Stimulated activated CD8-positive, alpha-beta memory T cell treated with anti-CD3 and anti-CD28 coated beads, Interleukin-7, amount 100 ng/mL, for 48 hours (primary cell): Measurements from ENCODE around the gene LYRM1.
A peak's percentile ranks its signal among the peaks of the same experiment; 100 is the strongest.
"Not testable (repeated sequence)": the region's sequence is repeated elsewhere in the genome, so short reads cannot be mapped to it uniquely, and the experiment has no call there.

ENCODE experiments used
- DNase-seq, 2 donors: peaks; one replicate each; pipeline ENCODE4 v3.0.0-alpha.2; 2020; ENCODE audit warnings: low read depth in 1 of 2; ENCODE audit errors: extremely low read depth in 1 of 2

LYRM1 gene

DNA sequence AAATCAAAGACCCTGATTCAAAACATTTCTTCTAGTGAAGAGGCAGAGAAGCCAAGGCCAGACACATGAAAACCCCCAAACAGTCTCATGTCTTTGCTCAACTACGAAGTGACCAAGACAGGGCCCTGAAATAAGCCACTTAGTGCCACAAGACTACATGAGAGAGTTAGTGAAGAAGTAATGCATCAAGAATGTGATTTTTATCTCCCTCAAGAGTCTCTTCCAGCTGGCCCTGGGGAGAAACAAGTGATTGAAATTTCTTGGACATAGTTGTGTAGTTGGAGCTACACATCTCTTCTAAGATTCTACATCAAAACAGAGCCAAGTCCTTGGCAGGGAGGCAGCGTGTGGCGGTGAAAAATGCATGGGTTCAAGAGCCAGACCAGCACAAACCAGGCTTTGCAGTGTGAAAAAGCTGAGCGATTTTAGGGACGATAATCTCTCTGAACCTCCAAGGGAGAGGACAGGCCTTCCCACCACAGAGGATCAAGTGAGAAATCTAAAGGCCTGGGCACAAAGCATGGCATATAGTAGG lies 30.6 kb downstream of the LYRM1 start:
- no peak for DNase-seq

DNA sequence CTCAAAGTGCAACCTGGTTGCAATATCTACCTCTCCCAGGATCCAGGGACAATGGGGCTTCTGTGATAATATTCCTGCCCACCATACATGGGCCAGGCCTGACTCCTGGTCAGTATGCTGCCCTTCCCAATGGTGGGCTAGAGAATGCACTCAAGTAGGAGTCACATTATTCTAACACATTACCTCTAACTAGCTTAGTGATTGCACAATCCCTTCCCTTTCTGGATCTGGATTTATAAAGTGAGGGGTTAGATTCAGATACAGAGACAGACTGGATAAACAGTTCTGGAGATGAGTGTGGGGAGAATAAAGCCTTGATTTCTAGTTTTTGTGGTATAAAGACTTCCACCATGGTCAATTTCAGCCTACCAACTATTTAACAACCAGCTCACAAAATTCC lies 33.0 kb downstream of the LYRM1 start:
- DNase-seq = no peak

DNA sequence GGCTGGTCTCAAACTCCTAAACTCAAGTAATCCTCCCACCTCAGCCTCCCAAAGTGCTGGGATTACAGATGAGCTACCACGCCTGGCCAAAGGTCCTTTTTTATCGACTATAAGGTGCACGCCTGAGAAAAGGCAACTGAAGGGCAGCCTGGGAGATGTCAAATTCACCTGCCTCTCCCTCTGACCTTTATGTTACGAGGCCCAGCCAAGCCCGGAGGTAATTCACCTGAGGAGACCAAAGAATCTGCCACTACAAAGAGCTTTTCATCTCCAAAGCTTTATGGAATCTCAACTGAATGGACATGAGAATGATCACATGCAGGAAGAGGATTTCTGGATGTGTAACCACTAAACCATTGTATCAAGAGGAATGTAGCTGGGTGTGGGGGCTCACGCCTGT lies 37.2 kb downstream of the LYRM1 start:
- no peak for DNase-seq

DNA sequence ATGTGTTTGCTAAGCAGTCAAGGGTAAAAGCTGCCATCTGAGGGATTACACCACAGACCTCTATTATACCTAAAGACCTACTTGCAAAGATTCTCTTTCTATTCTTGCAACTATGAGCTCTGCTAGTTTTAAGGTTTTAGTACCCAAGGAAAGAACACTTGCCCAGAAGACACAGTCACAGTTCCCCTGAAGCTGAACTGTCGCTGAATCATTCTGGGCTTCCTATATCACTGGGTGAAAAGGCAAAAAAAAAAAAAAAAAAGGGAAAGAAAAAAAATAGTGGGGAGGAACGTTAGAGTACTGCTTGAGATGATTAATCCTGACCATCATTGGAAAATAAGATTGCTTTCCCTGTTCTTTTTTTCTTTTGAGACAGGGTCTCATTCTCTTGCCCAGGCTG lies 37.9 kb downstream of the LYRM1 start:
- peak in 1 of 2 donors; percentile 15 for DNase-seq

DNA sequence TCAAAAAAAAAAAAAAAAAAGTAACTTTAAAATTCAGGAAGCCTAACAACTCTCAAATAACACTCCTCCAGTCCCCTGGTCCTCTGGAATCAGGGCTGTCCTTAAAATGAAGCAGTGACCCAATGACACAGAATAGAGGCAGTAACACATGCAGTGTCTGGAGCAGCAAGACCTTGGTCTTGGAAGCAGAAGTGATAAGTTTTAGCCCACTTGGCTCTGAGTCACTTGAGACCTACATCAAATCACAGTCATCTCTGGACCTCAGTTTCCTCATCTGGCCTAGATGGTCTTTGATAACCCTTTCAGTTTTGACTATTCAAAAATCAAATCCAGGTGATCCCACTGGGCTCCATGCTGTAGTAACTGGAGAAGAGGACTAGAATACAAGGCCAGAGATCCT lies 39.0 kb downstream of the LYRM1 start:
- DNase-seq = peak in 1 of 2 donors; percentile 14

DNA sequence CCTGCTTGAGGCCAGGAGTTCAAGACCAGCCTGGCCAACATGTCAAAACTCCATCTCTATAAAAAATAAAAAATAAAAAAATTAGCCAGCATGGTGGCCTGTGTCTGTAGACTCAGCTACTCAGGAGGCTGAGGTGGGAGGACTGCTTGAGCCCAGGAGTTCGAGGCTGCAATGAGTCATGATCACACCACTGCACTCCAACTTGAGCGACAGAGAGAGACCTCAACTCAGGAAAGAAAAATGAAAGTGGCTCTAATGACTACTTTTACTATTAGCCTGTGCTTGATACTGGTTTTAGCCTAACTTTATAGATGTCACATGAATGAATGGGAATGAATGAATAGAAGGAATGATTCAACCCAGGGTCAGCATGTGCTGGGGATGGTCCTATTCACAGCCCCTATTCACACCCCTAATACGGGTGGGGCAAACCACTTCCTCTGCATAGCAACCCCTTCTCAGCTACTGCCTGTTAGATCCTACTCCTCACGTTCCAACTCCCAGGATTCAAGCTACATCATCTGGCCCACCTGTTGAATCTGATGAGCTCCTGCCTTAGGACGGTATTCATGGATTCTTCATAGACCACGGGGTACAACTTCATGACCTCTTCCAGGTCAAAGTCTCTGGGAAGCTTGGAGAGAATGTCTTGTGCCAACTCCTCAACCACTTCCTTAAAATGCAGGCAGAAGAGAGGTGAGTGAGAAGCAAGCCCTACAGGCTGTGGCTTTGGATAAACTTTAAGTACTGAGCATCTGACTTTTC lies 40.5 kb downstream of the LYRM1 start:
- peak in 1 of 2 donors; percentile 18 for DNase-seq

DNA sequence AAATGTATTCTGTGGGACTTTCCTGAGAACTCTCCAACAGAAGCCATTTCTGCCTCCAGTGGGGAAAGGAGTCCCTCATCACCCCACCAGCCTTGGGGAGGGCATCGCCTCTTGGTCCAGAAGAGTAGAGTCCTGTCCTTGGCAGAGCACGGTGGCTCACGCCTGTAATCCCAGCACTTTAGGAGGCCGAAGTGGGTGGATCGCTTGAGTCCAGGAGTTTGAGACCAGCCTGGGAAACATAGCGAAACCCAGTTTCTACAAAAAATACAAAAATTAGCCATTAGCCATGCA lies 41.0 kb downstream of the LYRM1 start:
- no peak for DNase-seq

DNA sequence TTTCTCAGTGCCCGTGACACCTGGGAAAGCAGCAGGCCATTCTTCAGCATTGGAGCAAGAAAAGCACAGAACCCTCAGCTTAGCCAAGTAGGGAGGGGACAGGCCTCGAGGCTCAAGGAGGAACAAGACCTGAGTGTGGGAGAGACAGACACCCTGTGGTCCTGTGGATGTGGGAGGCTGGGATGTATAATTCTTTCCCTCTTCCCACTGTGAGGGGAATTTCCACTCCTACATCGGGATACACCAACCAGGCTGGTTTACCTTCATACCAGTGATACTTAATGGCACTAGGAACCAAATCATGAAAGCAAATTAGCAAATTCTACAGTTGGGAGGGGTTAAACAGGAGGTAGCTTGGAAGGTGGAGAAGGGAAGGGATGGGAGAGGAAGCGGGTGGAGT lies 41.7 kb downstream of the LYRM1 start:
- no peak for DNase-seq

DNA sequence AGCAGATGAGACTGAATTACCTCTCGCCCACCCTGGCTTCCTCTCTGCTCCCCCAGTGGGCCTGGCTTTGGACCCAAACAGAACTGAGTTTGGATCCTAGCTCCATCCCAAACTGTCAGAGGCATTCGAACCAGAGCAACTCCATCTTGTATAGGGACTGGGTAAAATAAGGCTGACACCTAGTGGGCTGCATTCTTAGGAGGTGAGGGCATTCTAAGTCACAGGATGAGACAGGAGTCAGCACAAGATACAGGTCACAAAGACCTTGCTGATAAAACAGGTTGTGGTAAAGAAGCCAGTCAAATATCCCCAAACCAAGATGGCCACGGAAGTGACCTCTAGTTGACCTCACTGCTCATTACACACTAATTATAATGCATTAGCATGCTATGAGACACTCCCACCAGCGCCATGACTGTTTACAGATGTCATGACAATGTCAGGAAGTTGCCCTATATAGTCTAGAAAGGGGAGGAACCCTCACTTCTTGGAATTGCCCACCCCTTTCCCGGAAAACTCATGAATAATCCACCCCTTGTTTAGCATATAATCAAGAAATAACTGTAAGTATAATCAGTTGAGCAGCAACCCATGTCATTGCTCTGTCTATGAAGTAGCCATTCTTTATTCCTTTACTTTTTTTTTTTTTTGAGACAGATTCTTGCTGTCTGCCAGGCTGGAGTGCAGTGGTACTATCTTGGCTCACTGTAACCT lies 44.4 kb downstream of the LYRM1 start:
- DNase-seq = peak; percentile 30 to 74

DNA sequence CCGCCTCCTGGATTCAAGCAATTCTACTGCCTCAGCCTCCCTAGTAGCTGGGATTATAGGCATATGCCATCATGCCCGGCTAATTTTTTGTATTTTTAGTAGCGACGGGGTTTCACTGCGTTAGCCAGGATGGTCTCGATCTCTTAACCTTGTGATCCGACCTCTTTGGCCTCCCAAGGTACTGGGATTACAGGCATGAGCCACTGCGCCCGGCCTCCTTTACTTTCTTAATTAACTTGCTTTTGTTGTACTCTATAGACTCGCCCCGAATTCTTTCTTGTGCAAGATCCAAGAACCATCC lies 45.0 kb downstream of the LYRM1 start:
- DNase-seq = not testable (repeated sequence)

DNA sequence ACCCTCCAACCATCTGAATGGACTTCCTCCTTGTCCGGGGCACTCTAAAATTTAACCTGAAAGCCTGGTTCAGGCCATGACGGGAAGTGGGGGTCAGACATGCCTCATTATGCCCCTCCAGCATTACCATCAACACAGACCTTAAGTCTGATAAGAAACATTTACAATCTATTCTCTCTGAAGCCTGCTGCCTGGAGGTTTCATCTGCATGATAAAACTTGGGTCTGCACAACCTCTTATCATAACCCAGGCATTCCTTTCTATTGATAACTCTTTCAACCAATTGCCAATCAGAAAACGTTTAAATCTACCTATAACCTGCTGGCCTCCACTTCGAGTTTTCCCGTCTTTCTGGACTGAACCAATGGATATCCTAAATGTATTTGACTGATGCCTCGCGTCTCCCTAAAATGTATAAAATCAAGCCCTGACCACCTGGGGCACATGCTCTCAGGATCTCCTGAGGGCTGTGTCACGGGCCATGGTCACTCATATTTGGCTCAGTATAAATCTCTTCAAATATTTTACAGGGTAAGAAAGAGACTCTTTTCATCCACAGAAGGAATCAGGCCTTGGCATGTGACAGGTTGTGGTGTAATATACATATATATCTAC lies 45.6 kb downstream of the LYRM1 start:
- no peak for DNase-seq

DNA sequence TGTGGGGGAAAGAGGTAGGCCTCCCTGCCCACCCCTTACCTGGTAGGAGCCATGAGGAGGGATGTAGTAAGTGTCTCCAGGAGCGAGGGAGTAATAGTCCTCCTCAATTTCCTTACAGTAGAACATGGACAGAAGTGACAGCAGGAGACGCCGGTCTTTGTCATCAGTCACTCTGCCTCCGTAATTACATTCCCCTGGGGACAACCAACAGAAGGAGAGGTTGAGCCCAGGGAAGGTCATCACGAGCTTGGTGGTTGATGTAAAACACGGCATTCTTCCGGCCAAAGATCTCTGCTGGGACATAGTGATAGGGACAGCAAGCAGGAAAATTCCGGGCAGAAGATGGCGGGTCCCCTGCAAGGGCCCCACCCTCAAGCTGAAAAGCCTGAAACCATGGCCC lies 47.9 kb downstream of the LYRM1 start:
- DNase-seq = no peak

DNA sequence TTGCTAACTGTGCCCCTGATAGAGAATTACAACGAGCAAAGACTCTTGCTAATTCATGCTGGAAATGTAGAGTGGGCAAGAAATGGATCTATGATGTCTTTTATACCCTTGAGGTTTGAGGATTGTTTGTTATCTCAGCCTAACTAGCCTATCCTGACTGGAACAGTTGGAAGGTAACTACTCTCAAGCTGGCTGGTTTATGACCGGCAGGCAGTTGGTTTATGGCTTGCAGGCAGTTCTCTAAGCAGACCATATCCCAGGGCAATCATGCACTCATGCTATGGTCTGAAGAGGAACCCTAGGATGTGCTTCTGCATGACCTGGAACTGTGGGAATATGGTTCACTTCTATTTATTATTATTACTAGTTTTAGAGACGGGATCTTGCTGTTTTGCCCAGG lies 49.1 kb downstream of the LYRM1 start:
- DNase-seq = no peak

DNA sequence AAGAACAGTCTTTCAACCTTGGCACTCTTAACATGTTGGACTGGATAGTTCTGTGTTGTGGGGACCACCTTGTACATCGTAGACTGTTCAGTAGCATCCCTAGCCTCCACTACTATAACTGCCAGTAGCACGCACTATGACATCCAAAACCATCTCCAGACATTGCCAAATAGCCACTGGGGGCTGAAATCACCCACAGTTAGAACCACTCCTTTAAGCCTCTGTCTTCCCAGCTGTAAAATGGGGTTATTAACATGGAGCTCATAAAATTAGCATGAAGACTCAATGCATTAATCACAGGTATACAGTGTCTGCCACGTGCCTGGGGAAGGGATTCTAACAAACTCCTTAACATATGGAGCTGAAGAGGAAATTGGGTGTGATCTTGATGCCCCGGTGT lies 49.7 kb downstream of the LYRM1 start:
- DNase-seq = no peak

DNA sequence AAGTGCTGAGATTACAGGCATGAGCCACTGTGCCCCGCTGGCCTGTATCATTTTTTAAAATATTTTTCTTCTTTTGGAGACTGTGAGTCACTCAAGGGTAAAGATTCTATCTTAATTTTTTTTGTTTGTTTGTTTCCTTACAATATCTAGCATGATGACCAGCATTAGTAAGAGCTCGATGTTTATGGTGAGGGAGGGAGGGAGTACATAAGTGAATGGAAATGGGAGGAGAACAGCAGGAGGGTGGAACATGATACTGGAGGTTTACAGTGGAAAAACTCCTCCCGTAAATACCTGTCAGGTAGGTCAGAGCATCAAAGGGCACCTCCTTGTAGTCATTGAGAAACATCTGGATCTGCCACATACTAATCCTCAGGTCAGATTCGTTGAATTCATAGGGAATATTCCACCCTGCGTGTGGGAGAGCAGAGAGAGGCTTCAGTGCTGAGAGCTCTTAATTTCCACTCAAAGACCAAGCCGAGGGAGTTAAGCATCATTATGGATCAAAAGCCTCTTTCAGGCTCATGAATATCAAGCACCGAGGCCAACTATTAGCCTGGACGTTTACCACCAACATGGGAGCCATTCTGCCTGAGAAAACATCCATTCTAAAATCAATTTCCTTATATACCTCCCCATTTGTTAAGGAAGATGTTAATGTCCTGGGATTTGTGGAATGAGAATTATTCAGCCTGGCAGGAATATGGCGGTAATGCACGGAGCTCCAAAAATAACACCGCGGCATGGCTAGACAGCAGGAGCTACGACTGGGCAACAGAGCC lies 51.8 kb downstream of the LYRM1 start:
- no peak for DNase-seq

DNA sequence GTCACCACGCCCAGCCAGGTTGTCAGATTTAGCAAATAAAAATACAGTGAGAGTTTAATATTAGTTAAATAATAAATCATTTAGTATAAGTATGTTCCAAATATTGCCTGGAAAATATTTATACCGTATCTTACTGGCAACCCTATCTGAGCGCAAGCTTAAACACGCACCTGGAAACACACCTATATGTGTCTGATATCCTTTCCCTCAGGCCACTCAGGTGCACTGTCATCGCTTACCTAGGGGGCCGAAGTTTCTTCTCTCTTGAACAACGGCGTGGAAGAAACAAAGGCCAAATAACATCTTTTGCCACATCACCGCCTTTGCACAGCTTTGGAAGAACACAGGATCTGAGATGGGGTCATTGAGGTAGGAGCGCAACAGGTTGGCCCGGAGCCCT lies 54.0 kb downstream of the LYRM1 start:
- no peak for DNase-seq

DNA sequence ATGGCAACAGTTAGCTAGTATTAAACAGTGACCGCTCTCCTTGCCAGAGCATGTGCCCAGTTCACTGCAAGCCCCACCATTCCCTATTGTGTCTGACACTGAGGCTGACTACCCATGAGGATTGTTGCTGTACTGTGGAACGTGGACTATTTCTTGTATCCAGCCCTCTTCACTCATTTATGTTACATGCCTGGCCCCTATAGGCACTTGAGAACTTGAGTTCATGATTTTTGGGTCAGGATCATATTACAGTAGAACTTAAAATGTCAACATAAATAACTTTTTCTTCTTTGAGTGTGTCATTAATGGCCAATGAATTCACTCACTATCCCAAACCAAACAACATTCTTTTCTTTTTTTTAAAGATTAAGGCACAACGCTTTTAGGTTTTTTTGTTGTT lies 55.7 kb downstream of the LYRM1 start:
- no peak for DNase-seq

DNA sequence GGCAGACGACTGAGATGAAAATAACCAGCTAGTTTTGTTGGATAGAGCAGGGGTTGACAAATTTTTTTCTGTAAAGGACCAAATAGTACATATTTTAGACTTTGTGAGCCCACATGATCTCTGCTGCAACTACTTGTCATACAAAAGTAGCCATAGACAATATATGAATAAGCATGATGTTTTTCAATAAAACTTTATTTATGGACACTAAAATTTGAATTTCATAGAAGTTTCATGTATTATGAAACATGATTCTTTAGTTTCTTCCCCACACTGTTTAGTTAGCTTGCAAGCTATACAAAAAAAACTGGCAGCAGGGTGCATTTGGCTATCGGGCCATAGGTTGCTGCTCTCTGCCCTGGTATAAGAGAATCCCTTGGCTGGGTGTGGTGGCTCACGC lies 56.6 kb downstream of the LYRM1 start:
- DNase-seq = no peak

DNA sequence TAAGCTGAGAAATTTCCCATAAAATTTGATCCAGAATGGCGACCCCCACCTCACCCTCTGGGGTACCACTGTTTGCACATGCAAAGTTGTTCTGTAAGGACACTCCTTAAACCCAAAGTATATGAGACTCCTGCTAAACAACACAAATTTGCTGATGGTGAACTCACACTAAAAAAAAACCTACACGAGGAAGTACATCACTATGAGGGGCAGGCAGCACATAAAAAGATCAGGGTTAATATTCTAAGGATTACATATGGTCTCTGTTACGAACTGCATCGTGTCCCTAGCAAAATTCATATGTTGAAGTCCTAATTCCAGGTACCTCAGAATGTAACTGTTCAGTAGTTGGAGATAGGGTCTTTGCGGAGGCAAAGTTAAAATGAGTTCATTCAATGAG lies 60.3 kb downstream of the LYRM1 start:
- no peak for DNase-seq

DNA sequence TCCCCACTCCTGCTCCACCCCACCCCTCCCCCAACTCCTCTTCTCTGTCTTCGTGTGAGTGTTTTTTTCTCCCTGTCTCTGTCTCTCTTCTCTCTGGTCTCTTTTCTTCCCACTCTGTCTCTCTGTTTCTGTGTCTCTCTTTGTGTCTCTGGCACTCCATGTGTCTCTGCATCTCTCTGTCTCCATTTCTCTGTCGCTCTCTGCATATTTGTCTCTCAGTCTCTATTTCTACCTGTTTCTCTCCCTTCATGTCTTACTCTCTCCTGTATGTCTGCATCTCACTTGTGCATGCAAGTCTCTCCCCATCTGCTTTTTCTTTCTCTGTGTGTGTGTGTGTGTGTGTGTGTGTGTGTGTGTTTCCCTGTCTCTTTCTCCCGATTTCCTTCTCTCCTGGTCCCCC lies 68.2 kb downstream of the LYRM1 start:
- DNase-seq = no peak

DNA sequence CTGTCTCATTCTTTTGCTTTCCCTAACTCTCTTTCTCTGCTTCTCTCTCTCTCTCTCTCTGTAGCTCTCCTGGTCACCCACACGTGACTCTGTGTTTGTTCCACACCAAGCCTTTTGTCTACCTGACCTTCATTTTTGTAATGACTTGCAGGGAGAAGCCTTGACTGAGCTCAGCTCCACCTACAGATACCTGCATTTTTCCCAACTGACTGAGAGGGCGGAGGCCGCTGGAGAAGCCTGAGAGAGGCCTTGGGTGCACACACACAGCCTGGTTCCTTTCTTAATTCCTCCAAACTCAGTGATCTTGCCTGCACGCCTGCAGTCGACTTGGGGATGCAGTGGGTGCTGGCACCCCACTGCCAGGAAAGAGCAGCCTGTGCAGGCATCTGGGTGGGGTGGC lies 68.8 kb downstream of the LYRM1 start:
- DNase-seq = no peak

DNA sequence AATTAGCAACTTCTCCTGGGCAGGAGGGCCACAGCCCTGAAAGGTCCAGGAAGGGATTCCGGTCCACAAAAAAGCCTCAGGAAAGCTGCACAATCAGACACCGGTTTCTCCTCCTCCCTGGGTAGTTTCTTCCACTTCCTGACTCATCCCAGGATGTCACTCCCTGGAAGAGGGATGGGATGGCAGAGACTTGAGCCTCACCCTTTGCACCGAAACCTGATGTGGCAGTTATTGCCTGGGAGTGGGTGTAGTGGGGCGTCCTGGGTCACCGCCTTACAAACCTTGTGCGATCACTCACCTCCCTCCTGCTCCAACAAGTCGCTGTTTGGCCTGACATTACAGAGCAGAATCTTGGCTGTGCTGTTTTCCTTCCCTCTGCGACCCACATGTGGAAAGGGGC lies 70.8 kb downstream of the LYRM1 start:
- no peak for DNase-seq
